ENCODE data around the gene ZMYM5. TPM values are rescaled to one million over a fixed set of nuclear protein-coding genes. Genes with fewer than 3 reads are reported as not detected.

Gene ZMYM5
- total and polyA plus RNA-seq, 2 of the 8 experiments (the other 6 are each of a cell fraction or from before 2014, with no cell fraction given) = 4.9 to 7.9 TPM

DNA sequence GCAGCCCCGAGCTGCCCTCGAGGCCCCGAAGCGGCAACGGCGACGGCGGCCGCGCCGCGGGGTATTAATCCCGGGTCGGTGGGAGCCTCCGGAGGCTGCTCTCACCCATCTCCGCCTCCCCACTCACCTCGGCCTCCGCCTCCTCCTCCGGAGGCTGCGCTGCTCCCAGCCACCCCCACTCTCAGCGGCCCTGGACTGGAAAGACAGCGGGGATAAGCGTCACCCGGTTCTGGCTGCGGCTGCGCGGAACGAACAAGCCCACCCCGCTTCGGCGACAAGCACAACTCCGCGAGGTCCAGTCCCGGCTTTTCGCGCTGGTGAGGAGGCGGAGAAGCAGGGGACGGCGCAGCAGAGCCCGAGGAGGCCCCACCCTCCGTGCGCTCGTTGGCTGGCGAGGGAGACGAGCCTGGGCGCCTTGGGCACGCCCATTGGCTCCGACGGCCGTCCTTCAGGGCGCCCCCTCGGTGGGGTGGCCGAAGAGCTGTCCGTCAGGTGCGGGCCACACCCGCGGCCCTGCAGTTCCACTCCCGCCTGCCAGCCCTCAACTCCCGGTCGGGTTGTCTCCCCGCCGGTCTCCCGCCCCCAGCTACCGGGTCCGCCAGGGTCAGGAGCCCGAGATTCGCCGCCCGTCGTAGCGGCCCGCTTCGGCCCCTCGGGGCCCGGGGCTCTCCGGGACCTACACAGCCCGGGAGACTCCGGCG is at the start of gene ZMYM5 (continued):
- TF ChIP-seq KDM1A (IDR thresholded peaks at IDR 0.05; ENCODE audit: borderline replicate concordance, low read length) (no peak), FOSL1 (IDR thresholded peaks at IDR 0.05; ENCODE audit: insufficient read depth, low read depth, low read length) (no peak), SIN3A (conservative IDR thresholded peaks at IDR 0.05 in 1 of 2, IDR thresholded peaks at IDR 0.05 in 1 of 2; ENCODE audit: low read depth in 1 of 2, low read length in 2 of 2) (peak in 1 of 2 experiments; percentile 84; a peak in 2 of 4 replicates), SRF (IDR thresholded peaks at IDR 0.05; ENCODE audit: low read depth, low read length) (no peak), HDAC6 (IDR thresholded peaks at IDR 0.05; ENCODE audit: low read depth, low read length) (no peak), POLR2A (IDR thresholded peaks at IDR 0.05; ENCODE audit: control extremely low read depth in 1 of 2, low read depth in 2 of 2, low read length in 2 of 2) (peak; percentile 69 to 78), MAFK (IDR thresholded peaks at IDR 0.05; ENCODE audit: low read depth, low read length) (no peak), SP1 (IDR thresholded peaks at IDR 0.05; ENCODE audit: low read depth, low read length) (peak; percentile 97), TAF7 (optimal IDR thresholded peaks at IDR 0.05; ENCODE audit: borderline replicate concordance, low read depth, low read length) (no peak), TAF1 (IDR thresholded peaks at IDR 0.05; ENCODE audit: low read depth, low read length) (peak; percentile 79), SP2 (IDR thresholded peaks at IDR 0.05; ENCODE audit: low read length) (peak; percentile 60), SP4 (IDR thresholded peaks at IDR 0.05; ENCODE audit: low read length) (0 out of 2 replicates have a peak, but pooled peaks have one; percentile 31), CHD2 (IDR thresholded peaks at IDR 0.05; ENCODE audit: low read length) (peak; percentile 88), RAD21 (IDR thresholded peaks at IDR 0.05 in 1 of 2, conservative IDR thresholded peaks at IDR 0.05 in 1 of 2; ENCODE audit: low read depth in 2 of 2, low read length in 2 of 2) (no peak; a peak in 1 of 4 replicates), CBX8 (IDR thresholded peaks at IDR 0.05; ENCODE audit: borderline replicate concordance, low read depth, low read length) (no peak), KDM5A (IDR thresholded peaks at IDR 0.05; ENCODE audit: low read length) (no peak), KDM4A (IDR thresholded peaks at IDR 0.05; ENCODE audit: low read depth, low read length, severe bottlenecking) (no peak), BRCA1 (IDR thresholded peaks at IDR 0.05; ENCODE audit: low read depth, low read length) (no peak), EGR1 (IDR thresholded peaks at IDR 0.05; ENCODE audit: borderline replicate concordance, low read depth, low read length) (no peak)
- TF ChIP-seq, protein P1, sequence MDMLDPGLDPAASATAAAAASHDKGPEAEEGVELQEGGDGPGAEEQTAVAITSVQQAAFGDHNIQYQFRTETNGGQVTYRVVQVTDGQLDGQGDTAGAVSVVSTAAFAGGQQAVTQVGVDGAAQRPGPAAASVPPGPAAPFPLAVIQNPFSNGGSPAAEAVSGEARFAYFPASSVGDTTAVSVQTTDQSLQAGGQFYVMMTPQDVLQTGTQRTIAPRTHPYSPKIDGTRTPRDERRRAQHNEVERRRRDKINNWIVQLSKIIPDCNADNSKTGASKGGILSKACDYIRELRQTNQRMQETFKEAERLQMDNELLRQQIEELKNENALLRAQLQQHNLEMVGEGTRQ (IDR thresholded peaks at IDR 0.05; ENCODE audit: low read length) = no peak
- TF ChIP-seq, protein P2, sequence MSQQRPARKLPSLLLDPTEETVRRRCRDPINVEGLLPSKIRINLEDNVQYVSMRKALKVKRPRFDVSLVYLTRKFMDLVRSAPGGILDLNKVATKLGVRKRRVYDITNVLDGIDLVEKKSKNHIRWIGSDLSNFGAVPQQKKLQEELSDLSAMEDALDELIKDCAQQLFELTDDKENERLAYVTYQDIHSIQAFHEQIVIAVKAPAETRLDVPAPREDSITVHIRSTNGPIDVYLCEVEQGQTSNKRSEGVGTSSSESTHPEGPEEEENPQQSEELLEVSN (IDR thresholded peaks at IDR 0.05) = no peak; the same call in 1 of the 2 replicates

Data from H1 (cell line).